ENCODE results near the gene METTL22.

The METTL22 gene

GRCh38 chr16:8668113-8668512 lies 46.6 kb downstream of the METTL22 start:
- no peak for TF ChIP-seq CTCF (IDR thresholded peaks at IDR 0.05; ENCODE audit: low read depth, low read length)

GRCh38 chr16:8669481-8669880 lies 48.0 kb downstream of the METTL22 start:
- DNase-seq (ENCODE audit: extremely low read depth, low read depth) = no peak
- no peak for TF ChIP-seq CTCF (IDR thresholded peaks at IDR 0.05; ENCODE audit: low read depth, low read length)

More at GRCh38 chr16:8668113-8668512, 46.6 kb downstream of the METTL22 start:
- no peak for DNase-seq (ENCODE audit: extremely low read depth, low read depth)

- no peak for TF ChIP-seq CTCF (IDR thresholded peaks at IDR 0.05; ENCODE audit: low read depth, low read length)
- DNase-seq (ENCODE audit: extremely low read depth, low read depth) = no peak
Observed at GRCh38 chr16:8670014-8670560, 48.6 kb downstream of the METTL22 start.

GRCh38 chr16:8673611-8674412 lies 52.3 kb downstream of the METTL22 start:
- no peak for DNase-seq (ENCODE audit: extremely low read depth, low read depth)

GRCh38 chr16:8674413-8675022 lies 53.0 kb downstream of the METTL22 start, which contains the start of gene ABAT:
ABAT (plus strand) TSS chr16:8674617; CDS start chr16:8735740, 61,123 bp downstream.
- TF ChIP-seq CTCF (IDR thresholded peaks at IDR 0.05; ENCODE audit: low read depth, low read length) = no peak
- peak; percentile 18 for DNase-seq (ENCODE audit: extremely low read depth, low read depth)

More at GRCh38 chr16:8673611-8674412, 52.3 kb downstream of the METTL22 start:
- TF ChIP-seq CTCF (IDR thresholded peaks at IDR 0.05; ENCODE audit: low read depth, low read length) = no peak

- no peak for TF ChIP-seq CTCF (IDR thresholded peaks at IDR 0.05; ENCODE audit: low read depth, low read length)
- DNase-seq (ENCODE audit: extremely low read depth, low read depth) = no peak
Observed at GRCh38 chr16:8675183-8676159, 54.0 kb downstream of the METTL22 start.

All from AG09319 (cell line).